HG02885 (cell line): ENCODE data around the gene DDX41.

Source experiments
- ATAC-seq: cut with Tn5 transposase; IDR thresholded peaks from one replicate; pipeline ENCODE4 v1.9.1; 2021; ENCODE audit warnings: mild to moderate bottlenecking; ENCODE audit not compliant: unreplicated experiment, poor library complexity

The DDX41 gene

DNA sequence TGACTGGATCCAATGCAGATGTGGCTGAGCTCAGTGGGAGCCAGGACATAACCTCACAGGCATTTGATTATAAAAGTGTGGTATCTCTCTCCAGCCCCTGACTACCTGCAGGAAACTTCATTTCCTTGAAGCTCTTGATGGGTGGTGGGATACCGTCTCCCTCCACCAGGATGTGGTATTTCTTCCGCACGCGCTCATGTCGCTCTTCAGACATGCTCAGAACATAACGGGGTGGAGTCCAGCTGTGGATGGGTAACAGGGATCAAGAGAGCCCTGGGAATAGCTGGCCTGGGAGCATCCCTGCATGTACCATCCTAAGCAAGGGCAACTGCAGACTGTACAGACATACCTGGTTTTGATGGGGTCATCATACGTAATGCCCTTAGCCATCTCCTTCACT is 1.2 kb downstream of the DDX41 start:
- no peak for ATAC-seq

DNA sequence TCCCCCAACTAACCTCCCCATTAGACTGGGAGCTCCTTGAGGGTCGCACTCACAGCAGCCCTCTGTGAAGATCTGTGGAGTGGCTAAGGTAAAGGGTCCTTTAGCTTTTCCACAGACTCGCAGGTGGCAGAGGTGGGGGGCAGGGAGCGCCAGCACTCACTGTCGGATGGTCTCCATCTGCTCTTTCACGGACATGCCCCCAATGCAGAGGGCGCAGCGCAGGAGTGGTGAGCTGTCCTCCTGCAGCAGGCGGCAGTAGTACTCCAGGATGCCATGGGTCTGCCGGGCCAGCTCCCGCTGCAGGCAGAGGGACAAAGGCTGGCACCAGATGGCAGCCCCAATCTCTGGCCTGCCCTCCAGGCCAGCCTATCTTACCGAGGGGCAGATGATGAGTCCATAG is 2.2 kb downstream of the DDX41 start:
- no peak for ATAC-seq

DNA sequence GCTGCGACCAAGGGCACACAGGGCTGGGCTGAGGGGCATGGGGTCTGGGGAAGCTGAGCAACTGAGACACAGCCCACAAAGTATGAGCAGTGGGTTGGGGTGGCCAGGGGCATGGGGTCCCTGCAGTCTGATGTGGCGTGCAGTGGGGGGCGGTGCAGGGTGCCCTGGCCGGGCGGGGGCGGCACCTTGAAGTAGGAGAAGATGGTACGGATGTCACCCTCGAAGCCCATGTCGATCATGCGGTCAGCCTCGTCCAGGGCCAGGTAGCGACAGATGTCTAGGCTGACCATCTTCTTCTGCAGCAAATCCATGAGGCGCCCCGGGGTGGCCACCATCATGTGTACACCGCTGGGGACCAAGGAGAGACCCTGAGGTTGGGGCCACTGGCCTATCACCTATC is 3.3 kb downstream of the DDX41 start:
- ATAC-seq, result no peak

DNA sequence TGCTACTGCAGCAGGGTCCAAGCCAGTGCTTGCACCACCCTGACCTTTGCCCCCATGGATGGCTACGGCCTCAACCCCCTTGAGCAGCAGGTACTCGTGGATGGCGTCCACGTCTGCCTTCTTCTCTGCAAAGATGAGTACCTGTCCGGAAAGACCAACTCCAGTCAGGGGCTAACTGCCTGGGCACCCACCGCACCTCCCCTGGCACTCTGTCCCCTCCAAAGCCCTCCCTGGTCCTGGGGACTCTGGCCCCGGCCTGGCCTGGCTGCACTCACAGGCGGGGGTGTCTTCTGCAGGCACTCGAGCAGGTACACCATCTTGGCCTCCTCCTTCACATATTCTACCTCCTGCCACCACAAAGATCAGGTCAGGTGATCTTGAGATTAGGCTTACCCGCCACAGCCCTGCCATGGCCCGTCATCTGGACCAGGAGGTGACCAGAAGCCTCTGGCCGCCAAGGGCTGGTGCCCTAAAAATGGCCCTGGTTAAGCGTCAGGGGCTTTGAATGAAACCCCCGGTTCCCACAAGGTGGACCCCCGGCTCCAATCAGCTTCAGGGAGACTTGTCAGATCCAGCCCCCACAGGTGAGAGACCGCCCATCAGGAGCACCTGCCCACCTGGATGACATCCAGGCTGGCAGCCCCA is 3.9 kb downstream of the DDX41 start:
- ATAC-seq, result no peak

DNA sequence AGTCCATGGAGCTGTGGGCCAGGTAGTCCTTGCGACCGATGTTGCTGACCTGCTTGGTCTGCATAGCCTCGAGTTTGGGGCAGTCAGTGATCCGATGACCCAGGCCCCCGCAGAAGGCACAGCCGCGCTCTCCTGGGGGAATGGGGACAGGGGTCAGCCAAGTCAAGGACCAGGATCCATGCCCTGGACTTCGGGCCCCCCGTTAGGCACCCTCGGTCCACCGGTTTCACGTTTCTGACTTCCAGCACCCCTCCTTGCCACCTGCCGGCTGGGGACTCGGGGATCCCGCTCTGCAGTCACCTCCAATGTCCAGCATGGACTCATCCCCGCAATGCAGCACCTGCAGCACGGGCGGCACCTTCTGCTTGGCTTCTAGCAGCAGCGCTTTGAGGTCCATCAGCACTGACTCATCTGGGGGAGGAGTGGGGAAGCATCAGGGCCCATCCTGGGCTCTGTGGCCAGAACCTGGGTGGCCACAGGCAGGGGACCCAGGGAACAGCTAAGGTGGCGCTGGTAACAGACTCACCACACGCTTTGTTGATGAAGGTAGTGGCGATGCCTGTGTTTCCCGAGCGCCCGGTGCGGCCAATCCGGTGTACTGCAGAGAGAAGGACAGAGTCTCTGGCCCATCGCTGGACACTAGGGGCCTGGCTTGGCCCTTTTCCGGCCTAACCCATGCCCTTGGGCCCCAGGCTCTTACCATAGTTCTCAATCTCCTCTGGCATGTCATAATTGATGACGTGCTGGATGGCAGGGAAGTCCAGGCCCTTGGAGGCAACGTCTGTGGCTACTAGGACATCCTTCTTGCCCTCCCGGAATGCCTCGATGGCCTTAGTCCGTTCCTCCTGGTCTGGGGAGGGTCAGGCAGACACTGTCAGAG is 4.7 kb downstream of the DDX41 start:
- no peak for ATAC-seq

DNA sequence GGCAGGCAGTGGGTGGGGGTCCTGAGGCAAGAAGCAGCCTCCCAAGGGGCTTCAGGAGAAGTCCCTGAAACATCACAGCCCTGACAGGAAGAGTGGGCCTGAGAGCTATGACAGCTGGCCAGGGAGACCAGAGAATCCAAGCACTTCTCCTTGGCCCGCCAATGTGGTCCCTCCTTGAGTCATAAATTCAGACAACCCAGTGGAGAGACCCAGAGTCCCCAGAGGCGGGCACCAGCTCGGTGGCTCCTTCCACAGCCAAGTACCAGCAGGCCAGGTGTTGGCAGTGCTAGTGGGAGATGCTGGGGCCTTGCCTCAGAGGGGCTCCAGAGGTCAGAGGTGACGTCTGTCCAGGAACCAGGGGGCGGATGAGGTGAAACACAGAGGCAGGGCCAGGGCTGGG is 5.6 kb downstream of the DDX41 start:
- ATAC-seq, result no peak

DNA sequence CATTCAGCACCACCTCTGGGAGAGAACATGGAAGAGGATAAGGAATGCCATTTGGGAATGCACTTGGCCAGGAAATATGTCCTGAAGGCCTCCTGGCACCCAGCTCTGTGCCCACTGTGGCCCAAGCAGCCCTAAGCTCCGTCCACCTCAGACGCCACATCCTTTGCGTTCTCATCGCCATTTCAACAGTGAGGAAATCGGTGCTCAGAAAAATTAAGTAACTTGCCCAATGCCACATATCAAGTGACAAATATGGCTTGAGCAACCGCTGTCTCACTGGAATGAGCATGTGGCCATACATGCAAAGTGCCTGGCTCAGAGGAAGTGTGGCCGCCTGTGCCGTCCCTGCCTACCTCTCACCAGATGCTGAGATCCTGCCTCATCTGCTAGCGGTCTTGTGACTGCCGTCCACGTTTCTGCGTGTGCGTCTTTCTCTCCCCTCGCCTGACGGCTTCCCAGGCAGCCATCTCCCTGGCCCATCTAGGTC is 6.2 kb downstream of the DDX41 start:
- peak; percentile 41 for ATAC-seq

DNA sequence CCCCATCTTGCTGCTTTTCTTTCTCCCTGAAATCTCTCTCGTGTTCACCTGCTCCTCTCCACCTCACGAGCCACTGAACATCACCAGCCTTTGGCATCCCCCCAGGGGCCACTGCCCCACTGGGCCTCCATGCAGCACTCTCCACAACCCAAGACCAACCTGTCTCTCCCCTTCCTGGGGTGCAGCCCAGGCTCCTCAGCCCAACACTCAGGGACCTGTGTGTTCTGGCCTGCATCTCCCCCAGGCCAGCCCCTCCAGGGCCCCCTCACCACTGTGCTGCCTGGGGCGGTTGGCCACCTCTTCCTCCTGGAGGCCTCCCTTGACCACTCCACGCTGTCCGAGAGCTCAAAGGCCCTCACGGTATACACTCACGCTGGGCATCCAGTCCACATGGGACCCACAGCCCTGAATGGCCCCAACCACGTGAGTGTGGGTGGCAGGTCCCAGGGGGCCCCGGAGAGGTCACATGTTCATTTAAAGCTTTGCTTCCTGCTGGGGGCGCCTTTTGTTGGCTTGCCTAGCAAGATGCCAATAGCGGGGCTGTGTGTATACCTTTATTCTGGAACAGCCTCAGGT is 6.7 kb downstream of the DDX41 start:
- ATAC-seq, result peak; percentile 36

DNA sequence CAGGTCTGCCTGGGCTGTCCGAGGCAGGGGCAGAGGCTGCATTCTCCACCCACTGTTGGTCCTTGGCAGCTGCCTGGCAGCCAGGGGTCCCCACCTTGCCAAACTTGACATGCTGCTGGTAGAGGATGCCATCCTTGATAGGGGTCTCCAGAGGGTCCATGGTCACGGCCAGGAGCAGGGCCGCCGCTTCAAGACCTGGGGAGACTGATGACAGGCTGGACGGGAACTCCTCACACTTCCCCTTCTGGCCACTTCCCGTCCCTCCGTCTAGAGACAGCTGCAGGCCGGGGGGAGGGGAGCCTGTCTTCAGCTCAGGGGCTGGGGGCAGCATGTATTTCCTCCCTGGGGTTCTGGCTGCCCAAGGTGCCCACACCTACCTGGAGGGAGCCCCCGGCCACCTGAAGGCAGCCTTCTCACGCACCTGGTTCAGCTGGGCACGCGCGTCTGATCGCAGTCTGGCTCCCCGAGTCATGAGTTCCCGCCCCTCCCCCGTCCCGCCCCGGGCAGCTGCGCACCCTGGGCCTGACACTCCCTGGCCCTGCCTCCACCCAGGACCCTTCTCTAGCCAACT is 7.3 kb downstream of the DDX41 start, which contains the start of gene DOK3:
Gene DOK3, minus strand, starts transcription at position 446 of the 571 bp plus-strand sequence. Its CDS starts 286 bp downstream, at position 160.
- ATAC-seq, result peak; percentile 39

DNA sequence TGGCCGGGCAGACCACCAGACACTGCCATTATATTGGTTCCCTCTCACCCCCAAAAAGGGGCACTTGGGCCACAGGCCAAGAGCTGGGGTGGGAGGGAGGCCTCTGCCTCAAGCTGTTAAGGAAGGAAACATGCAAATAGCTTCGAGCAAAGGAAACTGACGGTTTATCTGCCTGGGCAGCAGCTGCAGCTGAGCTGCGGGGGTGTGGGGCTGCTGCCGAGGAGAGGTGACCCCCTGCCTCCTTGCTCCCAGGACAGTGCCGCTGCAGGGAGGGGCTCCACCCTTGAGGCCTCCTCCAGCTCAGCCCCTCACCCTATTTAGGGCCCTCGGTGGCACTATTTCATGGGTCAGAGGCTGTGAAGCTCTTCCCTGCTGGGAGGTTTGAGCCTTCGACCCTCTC is 7.9 kb downstream of the DDX41 start:
- peak; percentile 40 for ATAC-seq

DNA sequence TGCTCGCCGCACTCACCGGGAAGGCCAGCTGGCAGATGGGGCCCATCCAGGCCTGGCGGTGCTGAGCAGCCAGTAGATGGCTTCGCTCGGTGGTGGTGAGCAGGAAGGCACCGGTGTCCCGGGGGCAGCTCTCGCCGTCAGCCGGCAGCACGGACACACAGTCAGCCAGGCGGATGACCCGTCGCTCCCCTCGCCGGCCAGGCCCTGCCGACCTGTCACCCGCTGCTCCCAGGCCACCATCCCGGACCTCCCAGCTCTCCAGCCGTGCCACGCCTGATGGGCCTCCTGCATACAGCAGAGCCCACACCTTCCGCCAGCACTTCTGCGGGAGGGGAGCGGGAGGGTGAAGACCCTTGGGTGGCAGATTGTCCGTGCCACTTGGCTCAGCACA is 8.5 kb downstream of the DDX41 start:
- ATAC-seq, result no peak

DNA sequence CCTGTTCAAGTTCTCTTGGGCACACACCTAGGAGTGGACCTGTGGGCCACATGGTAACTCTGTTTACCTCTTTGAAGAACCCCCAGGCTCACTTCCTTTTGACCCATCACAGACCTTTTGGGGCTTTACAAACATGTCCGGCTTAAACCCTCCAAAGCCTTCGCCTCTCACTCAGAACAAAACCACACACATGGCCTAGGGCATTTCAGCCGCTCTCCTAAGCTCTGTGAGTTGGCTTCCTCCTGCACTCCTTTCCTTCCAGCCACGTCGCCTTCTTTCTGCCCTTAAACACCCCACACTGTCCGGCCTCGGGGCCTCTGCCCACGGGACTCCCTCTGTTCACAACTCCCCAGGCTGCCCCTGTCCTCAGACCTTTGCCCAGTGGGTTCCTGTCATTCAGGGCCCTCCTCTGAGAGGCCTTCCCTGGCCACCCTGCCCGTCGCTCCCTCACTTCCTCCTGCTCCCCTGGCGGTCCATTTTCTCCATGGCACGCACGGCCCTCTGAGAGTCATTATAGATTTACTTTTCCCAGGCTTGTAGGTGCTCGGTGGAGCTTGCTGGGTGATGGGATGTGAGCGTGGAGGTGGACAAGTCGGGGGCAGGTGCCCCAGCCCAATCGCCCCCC is 9.1 kb downstream of the DDX41 start:
- ATAC-seq, result no peak

DNA sequence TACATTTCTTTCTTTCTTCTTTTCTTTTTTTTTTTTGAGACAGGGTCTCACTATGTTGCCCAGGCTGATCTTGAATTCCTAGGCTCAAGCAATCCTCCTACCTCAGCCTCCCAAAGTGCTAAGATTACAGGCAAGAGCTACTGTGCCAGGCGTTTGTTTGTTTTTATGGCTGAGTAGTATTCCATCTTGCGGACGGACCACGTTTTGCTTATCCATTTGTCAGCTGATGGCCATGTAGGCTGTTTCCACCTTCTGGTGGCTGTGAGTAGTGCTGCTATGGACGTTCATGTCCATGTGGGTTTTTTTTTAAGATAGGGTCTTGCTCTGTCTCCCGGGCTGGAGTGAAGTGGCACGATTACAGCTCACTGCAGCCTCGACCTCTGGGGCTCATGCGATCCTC is 9.6 kb downstream of the DDX41 start:
- ATAC-seq, result no peak

DNA sequence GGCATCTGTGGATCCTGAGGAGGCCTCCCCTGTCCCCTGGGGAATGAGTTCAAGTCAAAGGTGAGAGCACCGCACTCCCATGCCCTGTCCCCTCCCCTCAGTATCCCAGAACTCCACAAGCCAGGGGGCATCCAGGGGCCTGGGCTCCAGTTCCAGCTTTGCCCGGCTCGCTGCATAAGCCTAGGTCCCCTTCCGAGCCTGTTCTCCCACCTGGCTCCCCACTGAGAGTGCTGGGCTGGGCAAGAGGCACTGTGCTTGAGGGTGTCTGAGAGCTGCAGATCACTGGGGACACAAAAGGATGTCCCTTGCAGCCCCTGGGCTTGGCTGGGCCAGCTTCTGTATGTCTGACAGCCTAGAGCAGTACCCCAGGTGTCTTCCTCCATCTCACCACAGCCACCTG is 11.7 kb downstream of the DDX41 start:
- no peak for ATAC-seq

DNA sequence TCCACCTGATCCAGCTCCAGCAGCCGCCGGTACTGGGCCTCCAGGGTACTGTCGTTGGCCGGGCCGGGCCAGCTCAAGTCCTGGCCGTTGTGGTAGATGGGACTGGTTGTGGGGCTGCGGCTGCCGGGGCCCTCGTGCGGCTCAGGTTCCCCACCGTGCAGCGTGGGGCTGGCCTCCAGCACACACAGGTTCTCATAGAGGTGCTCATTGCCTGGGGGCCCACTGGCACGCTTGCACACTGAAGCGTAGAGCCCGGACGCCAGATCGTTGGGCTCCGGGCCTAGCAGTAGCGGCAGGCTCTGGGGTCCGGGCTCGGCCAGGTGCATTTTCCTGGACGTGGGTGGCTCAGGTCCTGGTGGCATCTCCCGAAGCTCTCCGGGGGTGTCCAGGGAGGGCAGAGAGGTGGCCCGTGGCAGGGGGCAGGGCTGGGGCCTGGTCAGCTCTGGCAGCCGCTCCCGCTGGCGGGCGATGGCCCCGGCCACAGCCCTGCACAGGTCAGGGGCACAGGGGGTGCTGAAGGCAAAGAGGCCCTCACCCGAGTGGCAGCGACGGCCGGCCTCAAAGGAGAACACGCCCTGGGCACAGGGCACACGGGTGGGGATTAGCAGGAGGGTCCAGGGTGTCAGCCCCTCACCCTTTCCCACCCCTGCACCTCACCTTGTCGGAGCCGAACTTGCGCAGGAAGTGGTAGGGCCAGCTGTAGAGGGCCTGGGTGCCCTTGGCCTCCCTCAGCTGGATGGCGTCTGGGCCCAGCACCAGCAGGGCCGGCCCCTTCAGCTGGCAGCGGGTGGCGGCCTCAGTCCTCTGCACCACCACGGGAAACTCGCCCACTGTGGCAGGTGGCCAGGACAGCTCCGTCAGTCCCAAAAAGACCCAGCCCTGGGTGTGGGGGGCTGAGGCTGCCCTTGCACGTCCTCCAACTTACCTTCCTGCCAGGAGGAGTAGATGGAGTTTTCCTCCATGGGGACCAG is 12.4 kb downstream of the DDX41 start:
- ATAC-seq, result no peak

DNA sequence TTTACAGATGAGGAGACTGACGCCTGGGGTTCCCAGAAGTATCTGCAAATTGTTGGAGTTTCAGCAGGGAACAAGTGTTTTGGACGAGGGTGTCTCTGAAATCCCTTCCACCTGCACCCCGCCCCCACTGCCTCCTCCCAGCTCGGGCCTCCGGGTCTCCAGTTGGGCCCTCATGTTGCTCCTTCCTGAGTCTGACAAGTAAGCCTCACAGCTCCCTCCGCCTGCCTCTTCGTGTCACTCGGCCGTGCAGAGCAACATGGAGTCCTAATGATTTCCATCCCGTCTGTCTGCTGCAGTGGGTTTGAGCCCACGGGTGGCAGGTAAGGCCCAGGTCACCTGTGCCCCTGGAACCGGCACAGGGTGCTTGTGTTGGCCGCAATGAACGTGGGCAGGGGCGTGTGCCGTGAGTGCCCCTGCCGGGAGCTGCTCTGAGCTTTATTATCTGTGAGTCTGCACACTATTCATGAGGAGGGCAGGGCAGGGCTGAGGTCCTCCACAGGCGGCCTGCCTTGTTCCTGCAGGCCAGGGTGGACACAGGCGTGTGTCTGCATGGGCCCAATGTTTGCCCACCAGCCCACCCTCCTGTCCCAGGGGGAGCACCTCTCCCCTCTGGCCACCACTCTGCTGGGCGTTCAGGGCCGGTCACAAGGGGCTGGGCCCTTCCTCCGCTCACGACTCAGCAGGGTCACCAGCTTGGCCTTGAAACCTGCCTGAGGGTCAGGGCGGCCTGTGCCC is 13.2 kb downstream of the DDX41 start:
- ATAC-seq, result no peak

DNA sequence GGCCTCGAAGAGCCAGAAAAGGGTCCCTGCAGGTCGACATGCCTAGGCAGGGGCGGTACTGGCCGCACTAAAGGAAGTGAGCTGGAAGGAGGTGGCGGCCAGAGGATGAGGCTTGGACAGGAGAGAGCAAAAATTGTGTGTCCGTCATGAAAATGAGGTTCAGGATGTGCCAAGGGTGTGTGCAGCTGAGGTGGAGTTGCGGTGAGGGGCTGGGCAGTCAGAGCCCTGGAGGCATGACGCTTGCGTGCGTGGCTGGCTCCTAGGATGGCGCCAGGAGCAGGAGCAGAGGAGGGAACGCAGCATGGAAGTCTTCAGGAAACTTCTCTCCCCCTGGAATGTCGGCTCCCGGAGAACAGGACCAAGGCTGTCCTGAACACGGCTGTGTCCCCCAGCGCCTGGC is 13.9 kb downstream of the DDX41 start:
- ATAC-seq, result no peak

DNA sequence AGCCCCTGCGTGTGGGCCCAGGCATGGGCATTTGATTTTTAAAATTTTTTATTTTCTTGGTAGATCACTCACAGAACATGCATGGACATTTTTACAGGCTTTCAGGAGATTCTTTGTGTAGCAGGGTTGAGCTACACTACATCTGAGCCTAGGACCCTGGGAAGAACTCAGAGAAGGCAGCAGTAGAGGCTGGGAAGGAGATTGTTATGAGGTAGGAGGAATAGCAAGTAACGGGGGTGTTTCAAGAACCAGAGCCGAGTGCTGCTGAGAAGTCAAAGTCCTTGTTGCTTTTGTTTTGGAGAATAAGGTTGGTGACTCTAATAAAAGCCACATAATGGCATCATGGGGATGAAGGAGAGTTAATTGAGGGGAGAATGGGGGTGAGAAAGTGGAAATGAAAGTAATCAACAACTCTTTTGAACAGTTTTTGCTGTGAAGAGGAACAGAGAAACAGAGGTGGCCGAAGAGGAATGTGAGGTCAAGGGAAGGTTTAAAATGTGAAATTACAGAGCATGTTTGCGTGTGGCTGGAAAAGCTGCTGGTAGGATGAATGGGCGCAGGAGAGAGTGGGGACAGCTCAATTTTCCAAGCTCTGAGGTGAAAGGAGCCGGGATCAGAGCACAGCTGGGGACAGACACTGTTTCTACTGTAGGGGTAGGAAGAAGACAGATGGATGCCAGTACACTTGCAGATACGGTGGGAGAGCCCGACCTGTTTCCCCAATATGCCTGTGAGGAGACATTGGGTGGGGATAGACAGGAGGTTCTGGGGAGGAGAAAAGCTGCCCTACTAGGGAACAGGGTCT is 14.7 kb downstream of the DDX41 start:
- no peak for ATAC-seq
